Choroid plexus epithelial cell (primary cell): Measurements from ENCODE around the gene PGLYRP4.

Experiments
- DNase-seq: peaks from one replicate; pipeline ENCODE4 v3.0.0-alpha.2; 2010; ENCODE audit warnings: low read depth
- H3K4me3 ChIP-seq: 2 replicates; pipeline ENCODE4 v1.5.1; 2011; ENCODE audit warnings: low read depth, mild to moderate bottlenecking, control low read depth, low read length, moderate library complexity
- CTCF ChIP-seq: conservative IDR thresholded peaks from 2 replicates; pipeline ENCODE4 v1.5.1; 2011; ENCODE audit warnings: low read depth, mild to moderate bottlenecking, control low read depth, inconsistent platforms, low read length, moderate library complexity

Gene PGLYRP4

GRCh38 chr1:153313288-153313687 is 35.4 kb downstream of the PGLYRP4 start:
- no peak for DNase-seq
- no peak for TF ChIP-seq CTCF
- no peak overlapping the region for H3K4me3 ChIP-seq

DNA sequence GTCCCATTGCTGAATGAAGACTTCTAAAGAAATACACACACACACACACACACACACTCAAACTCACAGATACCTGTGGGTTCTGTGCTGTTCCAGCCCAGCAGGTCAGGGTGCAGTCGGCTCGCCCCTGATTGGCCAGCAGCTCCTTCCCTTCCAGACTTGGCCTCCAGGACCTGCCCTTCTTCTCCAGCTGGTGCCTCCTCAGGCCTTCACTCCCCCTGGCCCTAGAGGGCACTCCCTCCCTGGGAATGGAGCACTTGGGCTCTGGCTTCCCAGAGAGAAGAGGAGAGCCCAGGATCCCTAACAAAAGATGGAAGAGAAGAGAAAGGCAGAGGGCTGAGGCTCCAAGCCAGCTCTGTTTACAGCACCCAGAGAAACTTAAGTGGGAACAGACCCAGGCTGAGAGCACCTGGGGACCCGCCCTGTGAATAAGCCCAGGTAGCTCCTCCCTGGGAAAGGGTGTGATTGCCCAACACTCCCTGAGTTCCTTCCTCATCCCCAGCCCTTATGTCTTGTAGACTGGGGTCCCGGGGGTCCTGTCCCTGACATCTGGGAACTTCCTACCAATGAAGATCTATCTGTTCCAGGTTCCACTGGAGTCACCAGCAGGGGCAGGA is 36.0 kb downstream of the PGLYRP4 start, which contains the start of gene PGLYRP3:
Gene PGLYRP3, minus strand, starts transcription at position 383 of the 617 bp plus-strand sequence. CDS start 2,287 bp downstream, outside the sequence.
- no peak within 1 kb of the TSS for H3K4me3 ChIP-seq
- TF ChIP-seq CTCF = no peak
- no peak for DNase-seq

DNA sequence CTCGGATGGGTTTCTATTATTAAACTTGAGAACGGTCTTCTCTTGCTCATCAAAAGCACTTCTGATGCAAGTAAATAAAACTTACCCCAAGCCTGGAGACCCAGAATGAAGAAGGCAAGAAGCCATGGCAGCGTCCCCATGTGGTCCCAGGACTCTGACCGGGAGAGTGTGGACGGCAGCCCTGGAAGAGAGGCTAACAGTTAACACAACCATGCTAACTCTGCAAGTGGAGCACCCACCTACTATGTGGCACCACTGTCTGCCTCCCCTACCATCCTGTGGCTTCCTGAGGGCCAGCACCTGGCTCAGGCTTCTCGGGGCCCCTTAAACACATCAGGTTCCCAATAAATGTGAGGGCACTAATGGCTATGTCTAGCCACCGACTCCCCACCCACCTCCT is 38.1 kb downstream of the PGLYRP4 start:
- no peak for TF ChIP-seq CTCF
- no peak overlapping the region for H3K4me3 ChIP-seq
- DNase-seq = no peak

- no peak for DNase-seq
- no peak overlapping the region for H3K4me3 ChIP-seq
- no peak for TF ChIP-seq CTCF
Measured at GRCh38 chr1:153309441-153309840, 39.2 kb downstream of the PGLYRP4 start.

GRCh38 chr1:153308540-153308939 is 40.1 kb downstream of the PGLYRP4 start:
- no peak for TF ChIP-seq CTCF
- DNase-seq = no peak
- no peak overlapping the region for H3K4me3 ChIP-seq

DNA sequence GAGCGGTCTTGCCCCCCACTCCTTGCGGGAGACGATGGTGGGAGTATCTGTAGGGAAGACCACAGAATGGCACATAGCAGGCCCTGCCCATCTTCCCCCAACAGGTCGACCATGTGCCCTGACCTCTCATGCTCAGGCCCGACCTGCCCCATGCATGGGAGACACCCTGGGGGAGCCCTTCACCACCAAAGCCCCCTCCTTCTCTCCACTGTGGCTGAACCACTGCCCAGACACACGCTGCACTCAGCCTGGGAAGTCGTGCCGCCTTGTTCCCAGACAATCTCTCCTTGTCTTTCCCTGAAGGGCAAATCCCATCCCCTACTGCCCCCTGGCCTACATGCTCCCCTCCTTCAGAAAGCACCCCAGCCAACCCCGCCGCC is 41.4 kb downstream of the PGLYRP4 start:
- no peak overlapping the region for H3K4me3 ChIP-seq
- DNase-seq = no peak
- no peak for TF ChIP-seq CTCF
